Transverse colon (tissue), 4 donors: ENCODE results near the gene MYMK. TPM values are rescaled to one million over a fixed set of nuclear protein-coding genes. Genes with fewer than 3 reads are reported as not detected.

ENCODE experiments used
- DNase-seq: peaks from one replicate; pipeline ENCODE4 v3.0.0-alpha.2; 2019
- H3K27ac ChIP-seq, 4 donors: fragments of 200-600 bp; sonication (generic); 2 replicates each; pipeline ENCODE4 v1.5.1; 2016 to 2018; ENCODE audit warnings: inconsistent platforms in 4 of 4
- H3K27me3 ChIP-seq: fragments of 200-600 bp; sonication (generic); 2 replicates; pipeline ENCODE4 v1.5.1; 2017; ENCODE audit warnings: inconsistent platforms
- H3K36me3 ChIP-seq, 4 donors: fragments of 200-600 bp; sonication (generic); 2 replicates each; pipeline ENCODE4 v1.5.1; 2017 to 2019; ENCODE audit warnings: inconsistent platforms in 4 of 4
- H3K4me1 ChIP-seq, 4 donors: fragments of 200-600 bp; sonication (generic); 2 replicates each; pipeline ENCODE4 v1.5.1; 2017 to 2020; ENCODE audit warnings: inconsistent platforms in 4 of 4
- H3K4me3 ChIP-seq, 4 donors: fragments of 200-600 bp; sonication (generic); 1 replicate in 1 of 4; 2 replicates in 3 of 4; pipeline versions ENCODE4 v1.5.1 to v1.6.1; 2017 to 2019; ENCODE audit warnings: inconsistent platforms in 4 of 4
- H3K9me3 ChIP-seq, 2 donors: fragments of 200-600 bp; sonication (generic); 2 replicates each; pipeline ENCODE4 v1.5.1; 2017 to 2019; ENCODE audit warnings: inconsistent platforms in 2 of 2
- CTCF ChIP-seq, 5 experiments: fragments of 200-600 bp in 3 of 5; fragments of 450-650 bp in 2 of 5; sonication (generic) in 3 of 5; IDR thresholded peaks; 1 replicate in 2 of 5; 2 replicates in 3 of 5; pipeline ENCODE4 v1.5.1; 2016 to 2017; ENCODE audit warnings: antibody characterized with exemption in 5 of 5, inconsistent platforms in 3 of 5, mild to moderate bottlenecking in 2 of 5, moderate library complexity in 1 of 5
- EP300 ChIP-seq: sonication (generic); formaldehyde crosslinking; IDR thresholded peaks from one replicate; pipeline ENCODE4 v1.6.1; 2017; ENCODE audit warnings: antibody characterized with exemption, low read depth
- POLR2A ChIP-seq: fragments of 450-650 bp; IDR thresholded peaks from one replicate; pipeline ENCODE4 v1.6.1; 2016; ENCODE audit warnings: antibody characterized with exemption, mild to moderate bottlenecking, moderate library complexity
- POLR2AphosphoS5 ChIP-seq, 3 donors: sonication (generic); formaldehyde crosslinking; IDR thresholded peaks; one replicate each; pipeline ENCODE4 v1.6.1; 2016; ENCODE audit warnings: antibody characterized with exemption in 3 of 3
- WGBS, 2 donors: methylation state at CpG; one replicate each; pipeline ENCODE4 v1.1.5; 2018; ENCODE audit warnings: low coverage in 1 of 2; 5-methylcytosine and 5-hydroxymethylcytosine counted together
- in situ Hi-C, 4 donors: fragments of 200-750 bp; cut with MboI; loops; one replicate each; pipeline versions ENCODE4 v1.15.0 to v1.15.1; 2017; ENCODE audit warnings: low sequenced_read_pairs in 3 of 4, low pct_ligation_motif_present in 1 of 4, low pct_unique_long_range_greater_than_20kb in 1 of 4
- intact Hi-C: fragments of 100-400 bp; cut with DNase I; formaldehyde crosslinking; loops from one replicate; pipeline ENCODE4 v1.15.1; 2023; ENCODE audit warnings: low total_unique reads
- total RNA-seq, 4 donors: library from RNA; depleted of rRNA; stranded (reverse); fragments of >200 nt; gene quantifications; one replicate each; pipeline ENCODE4 v1.1.0, GENCODE V29; 2016

The MYMK gene
- total RNA-seq, 4 donors from 2014 or later = not detected

- 70% methylated on average over 27 of the region's 27 CpGs; no CpG with 5 or more reads in 1 of the 2 donors for WGBS, 2 donors
- H3K36me3 ChIP-seq = no peaks in the 10 kb centered on the region
- peak; percentile 55 for DNase-seq
- H3K27ac ChIP-seq = peak overlapping the region in 1 of 4 donors; percentile 29
- H3K4me1 ChIP-seq = peaks cover 0 to 25% (median 10%) of the 10 kb centered on the region in 4 donors
- H3K9me3 ChIP-seq = no peaks in the 10 kb centered on the region
- no peak overlapping the region for H3K4me3 ChIP-seq
- H3K27me3 ChIP-seq = no peaks in the 10 kb centered on the region
- in situ Hi-C loops (no loop called here), intact Hi-C loops (no loop called here)
- peak in 1 of 3 donors; percentile 5 for TF ChIP-seq POLR2AphosphoS5 (IDR thresholded peaks at IDR 0.05)
- no peak for TF ChIP-seq POLR2A
These were observed 53.0 kb downstream of the MYMK start for GRCh38 chr9:133471551-133472276.

- no peak overlapping the region for H3K4me3 ChIP-seq
- no peaks in the 10 kb centered on the region for H3K36me3 ChIP-seq
- H3K4me1 ChIP-seq = peaks cover 0 to 25% (median 10%) of the 10 kb centered on the region in 4 donors
- intact Hi-C loops (no loop called here), in situ Hi-C loops (no loop called here)
- H3K27me3 ChIP-seq = no peaks in the 10 kb centered on the region
- no peaks in the 10 kb centered on the region for H3K9me3 ChIP-seq
- TF ChIP-seq EP300 (no peak), POLR2A (no peak), CTCF (IDR thresholded peaks at IDR 0.05) (no peak), POLR2AphosphoS5 (IDR thresholded peaks at IDR 0.05) (no peak)
- no peak for DNase-seq
- 20 to 76% methylated on average over 1 to 7 of the region's 7 CpGs for WGBS, 2 donors
- H3K27ac ChIP-seq = peak overlapping the region in 2 of 4 donors; percentile 17 to 29
These were observed 53.8 kb downstream of the MYMK start for GRCh38 chr9:133470988-133471387.

- TF ChIP-seq POLR2AphosphoS5 (IDR thresholded peaks at IDR 0.05) (no peak), POLR2A (no peak), CTCF (IDR thresholded peaks at IDR 0.05) (no peak), EP300 (no peak)
- DNase-seq = no peak
- peak overlapping the region in 1 of 4 donors; percentile 17 for H3K27ac ChIP-seq
These were observed 54.3 kb downstream of the MYMK start for GRCh38 chr9:133470427-133470924.

GRCh38 chr9:133468777-133469421, 55.9 kb downstream of the MYMK start:
- Histone ChIP-seq H3K36me3 (no peaks in the 10 kb centered on the region), H3K27ac (no peak overlapping the region), H3K4me3 (no peak overlapping the region), H3K27me3 (no peaks in the 10 kb centered on the region), H3K9me3 (no peaks in the 10 kb centered on the region), H3K4me1 (peaks cover 0 to 25% (median 10%) of the 10 kb centered on the region in 4 donors)
- intact Hi-C loops (no loop called here), in situ Hi-C loops (no loop called here)
- no peak for TF ChIP-seq POLR2AphosphoS5 (IDR thresholded peaks at IDR 0.05)
- TF ChIP-seq EP300 = no peak
- TF ChIP-seq CTCF (IDR thresholded peaks at IDR 0.05) = no peak
- TF ChIP-seq POLR2A = no peak
- no peak for DNase-seq
- WGBS, 2 donors = 79% methylated on average over 6 of the region's 6 CpGs; no CpG with 5 or more reads in 1 of the 2 donors

More at GRCh38 chr9:133470427-133470924, 54.3 kb downstream of the MYMK start:
- in situ Hi-C loops (no loop called here), intact Hi-C loops (no loop called here)
- no peaks in the 10 kb centered on the region for H3K27me3 ChIP-seq
- peaks cover 0 to 25% (median 10%) of the 10 kb centered on the region in 4 donors for H3K4me1 ChIP-seq
- H3K36me3 ChIP-seq = no peaks in the 10 kb centered on the region
- H3K4me3 ChIP-seq = no peak overlapping the region
- H3K9me3 ChIP-seq = no peaks in the 10 kb centered on the region
- 76 to 100% methylated on average over 1 to 16 of the region's 16 CpGs for WGBS, 2 donors
